H9 (cell line): ENCODE results near the gene LIN54. TPM values are rescaled to one million over a fixed set of nuclear protein-coding genes. Genes with fewer than 3 reads are reported as not detected.

Experiments
- DNase-seq: peaks from one replicate; pipeline ENCODE4 v3.0.0-alpha.2; 2017
- H2AFZ ChIP-seq: one replicate; pipeline ENCODE4 v1.6.1; 2013; ENCODE audit warnings: mild to moderate bottlenecking, low read length, control low read depth, moderate library complexity
- H2AK5ac ChIP-seq: 2 replicates; pipeline ENCODE4 v1.6.1; 2013; ENCODE audit warnings: low read length, control low read depth, mixed read lengths; ENCODE audit not compliant: insufficient read length
- H2BK120ac ChIP-seq: one replicate; pipeline ENCODE4 v1.6.1; 2013; ENCODE audit warnings: low read depth, mild to moderate bottlenecking, low read length, control low read depth, inconsistent platforms; ENCODE audit not compliant: poor library complexity, severe bottlenecking
- H2BK12ac ChIP-seq: 2 replicates; pipeline ENCODE4 v1.6.1; 2013; ENCODE audit warnings: low read length, control low read depth, mixed read lengths, low read depth; ENCODE audit not compliant: insufficient read length
- H2BK15ac ChIP-seq: 2 replicates; pipeline ENCODE4 v1.6.1; 2013; ENCODE audit warnings: low read depth, low read length, control low read depth
- H2BK20ac ChIP-seq: one replicate; pipeline ENCODE4 v1.6.1; 2013; ENCODE audit warnings: low read depth, mild to moderate bottlenecking, low read length, control low read depth, inconsistent platforms; ENCODE audit not compliant: poor library complexity, severe bottlenecking
- H2BK5ac ChIP-seq: 2 replicates; pipeline ENCODE4 v1.6.1; 2013; ENCODE audit warnings: low read length, control low read depth, mixed read lengths; ENCODE audit not compliant: insufficient read length
- H3K14ac ChIP-seq: 2 replicates; pipeline ENCODE4 v1.6.1; 2013; ENCODE audit warnings: low read length, control low read depth; ENCODE audit not compliant: insufficient read depth
- H3K18ac ChIP-seq: 2 replicates; pipeline ENCODE4 v1.6.1; 2013; ENCODE audit warnings: low read depth, mild to moderate bottlenecking, mixed read lengths, low read length, control low read depth; ENCODE audit not compliant: insufficient read length
- H3K23ac ChIP-seq: 2 replicates; pipeline ENCODE4 v1.6.1; 2013; ENCODE audit warnings: low read length, control low read depth, mixed read lengths, low read depth; ENCODE audit not compliant: insufficient read length
- H3K23me2 ChIP-seq: 2 replicates; pipeline ENCODE4 v1.6.1; 2013; ENCODE audit warnings: low read depth, mild to moderate bottlenecking, mixed read lengths, low read length, control low read depth; ENCODE audit not compliant: insufficient read length, poor library complexity, severe bottlenecking
- H3K27ac ChIP-seq: 2 replicates; pipeline ENCODE4 v1.5.1; 2013; ENCODE audit warnings: low read length, control low read depth, mixed read lengths, low read depth; ENCODE audit not compliant: insufficient read length
- H3K27me3 ChIP-seq: 2 replicates; pipeline ENCODE4 v1.6.1; 2013; ENCODE audit warnings: low read length, control low read depth, inconsistent platforms; ENCODE audit not compliant: insufficient read depth
- H3K4ac ChIP-seq: 2 replicates; pipeline ENCODE4 v1.6.1; 2013; ENCODE audit warnings: low read depth, mild to moderate bottlenecking, control low read depth, inconsistent platforms, low read length, moderate library complexity
- H3K4me1 ChIP-seq: 2 replicates; pipeline ENCODE4 v1.6.1; 2013; ENCODE audit warnings: low read length, control low read depth, inconsistent platforms; ENCODE audit not compliant: insufficient read depth
- H3K4me2 ChIP-seq: 2 replicates; pipeline ENCODE4 v1.6.1; 2013; ENCODE audit warnings: low read length, control low read depth, mixed read lengths; ENCODE audit not compliant: insufficient read length, insufficient read depth
- H3K56ac ChIP-seq: 2 replicates; pipeline ENCODE4 v1.6.1; 2013; ENCODE audit warnings: low read depth, mild to moderate bottlenecking, mixed read lengths, low read length, control low read depth; ENCODE audit not compliant: insufficient read length
- H3K79me1 ChIP-seq: 2 replicates; pipeline ENCODE4 v1.6.1; 2013; ENCODE audit warnings: low read depth, mild to moderate bottlenecking, moderate library complexity, low read length, control low read depth, inconsistent platforms; ENCODE audit not compliant: insufficient read depth, poor library complexity, severe bottlenecking
- H3K79me2 ChIP-seq: 2 replicates; pipeline ENCODE4 v1.6.1; 2013; ENCODE audit warnings: low read length, control low read depth, inconsistent platforms; ENCODE audit not compliant: insufficient read depth
- H3K9ac ChIP-seq: 2 replicates; pipeline ENCODE4 v1.6.1; 2013; ENCODE audit warnings: low read length, control low read depth, mixed read lengths; ENCODE audit not compliant: insufficient read length; ENCODE audit errors: extremely low read depth
- H3K9me3 ChIP-seq: one replicate; pipeline ENCODE4 v1.6.1; 2013; ENCODE audit warnings: low read depth, low read length, inconsistent platforms; ENCODE audit not compliant: control insufficient read depth
- H3T11ph ChIP-seq: one replicate; pipeline ENCODE4 v1.6.1; 2013; ENCODE audit warnings: mild to moderate bottlenecking, low read length, control low read depth, inconsistent platforms
- H4K20me1 ChIP-seq: one replicate; pipeline ENCODE4 v1.6.1; 2013; ENCODE audit not compliant: control insufficient read depth, insufficient read length, insufficient read depth
- H4K5ac ChIP-seq: 2 replicates; pipeline ENCODE4 v1.6.1; 2013; ENCODE audit warnings: low read depth, mild to moderate bottlenecking, mixed read lengths, low read length, control low read depth; ENCODE audit not compliant: insufficient read length
- H4K8ac ChIP-seq: replicated peaks from 2 replicates; pipeline ENCODE4 v1.6.1; 2013; ENCODE audit warnings: low read length, control low read depth, mixed read lengths, low read depth; ENCODE audit not compliant: insufficient read length
- H4K91ac ChIP-seq: 2 replicates; pipeline ENCODE4 v1.6.1; 2013; ENCODE audit warnings: low read depth, mild to moderate bottlenecking, moderate library complexity, mixed read lengths, low read length, control low read depth; ENCODE audit not compliant: insufficient read length
- H3K27ac Mint-ChIP-seq, 3 experiments: 2 replicates in 2 of 3; 3 replicates in 1 of 3; pipeline ENCODE4 v1.8.0; 2020 to 2021; ENCODE audit warnings: mixed read lengths in 3 of 3, mild to moderate bottlenecking in 1 of 3, moderate library complexity in 1 of 3
- H3K27me3 Mint-ChIP-seq: 2 replicates; pipeline ENCODE4 v1.8.0; 2021; ENCODE audit warnings: low read depth, mild to moderate bottlenecking, moderate library complexity, mixed read lengths
- H3K36me3 Mint-ChIP-seq, 3 experiments: 2 replicates in 2 of 3; 3 replicates in 1 of 3; pipeline ENCODE4 v1.8.0; 2020 to 2021; ENCODE audit warnings: low read depth in 3 of 3, mixed read lengths in 3 of 3; ENCODE audit not compliant: insufficient read depth in 1 of 3
- H3K4me1 Mint-ChIP-seq, 2 experiments: 2 replicates each; pipeline ENCODE4 v1.8.0; 2020; ENCODE audit warnings: mixed read lengths in 2 of 2
- H3K4me3 Mint-ChIP-seq, 2 experiments: 2 replicates in 1 of 2; 3 replicates in 1 of 2; pipeline ENCODE4 v1.8.0; 2020 to 2021; ENCODE audit warnings: mild to moderate bottlenecking in 2 of 2, mixed read lengths in 2 of 2, moderate library complexity in 1 of 2
- H3K9me3 Mint-ChIP-seq, 2 experiments: 2 replicates in 1 of 2; 3 replicates in 1 of 2; pipeline ENCODE4 v1.8.0; 2020; ENCODE audit warnings: mild to moderate bottlenecking in 2 of 2, mixed read lengths in 2 of 2, moderate library complexity in 1 of 2
- WGBS: extraction: QIAGEN DNeasy Blood & Tissue Kit; methylation state at CpG from one replicate; pipeline ENCODE4 v1.1.7; 2013; ENCODE audit warnings: missing lambda C conversion rate, low lambda C conversion rate, mixed read lengths; ENCODE audit not compliant: insufficient read length; ENCODE audit errors: extremely low coverage; 5-methylcytosine and 5-hydroxymethylcytosine counted together
- total RNA-seq: library from RNA; stranded (reverse); gene quantifications from 2 replicates; pipeline ENCODE4 v1.2.1, GENCODE V29; 2021
- TF ChIP-seq, protein P1 (sequence below): fragments of 200-600 bp; sonication (generic); conservative IDR thresholded peaks from 3 replicates; pipeline ENCODE4 v1.8.0; 2021; ENCODE audit warnings: antibody characterized with exemption, mild to moderate bottlenecking

Gene LIN54
- total RNA-seq, 1 experiment from 2014 or later, result 16.3 TPM

DNA sequence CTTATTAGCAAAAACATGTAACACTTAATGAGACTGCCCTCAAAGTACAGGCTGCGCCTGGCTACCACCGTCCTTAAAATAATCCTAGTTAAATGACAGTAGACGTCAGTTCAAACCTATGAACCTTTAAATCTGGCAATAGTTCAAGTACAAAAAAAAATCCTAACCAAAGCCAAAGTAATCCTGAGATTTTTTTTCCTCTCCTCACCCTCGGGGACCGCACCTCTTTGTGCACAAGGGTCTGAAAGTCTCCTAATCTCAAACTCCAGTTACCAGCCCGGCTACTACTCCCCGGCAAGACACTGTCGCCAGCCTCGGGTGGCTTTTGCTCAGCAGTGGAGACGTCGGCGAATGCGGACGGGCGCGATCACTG is 120.1 kb downstream of the LIN54 start:
- Histone ChIP-seq H3T11ph (no peak overlapping the region), H3K27me3 (no peaks in the 10 kb centered on the region), H3K23me2 (peaks cover 6% of the 10 kb centered on the region), H2BK120ac (no peak overlapping the region), H3K18ac (peak overlapping the region; percentile 96), H3K14ac (peak overlapping the region; percentile 97), H4K20me1 (no peaks in the 10 kb centered on the region), H3K4ac (no peak overlapping the region), H2BK12ac (no peak overlapping the region), H2AK5ac (no peak overlapping the region), H2BK5ac (no peak overlapping the region), H2BK15ac (no peak overlapping the region), H3K27ac (peak overlapping the region; percentile 41), H4K91ac (no peak overlapping the region), H3K79me2 (peaks cover 16% of the 10 kb centered on the region; the same call in 1 of the 2 replicates), H3K9ac (peak overlapping the region; percentile 87), H2BK20ac (no peak overlapping the region), H2AFZ (no peak overlapping the region), H3K79me1 (peaks cover 3% of the 10 kb centered on the region), H3K4me2 (peak overlapping the region; percentile 86), H4K5ac (no peak overlapping the region), H3K56ac (no peak overlapping the region), H3K4me1 (no peaks in the 10 kb centered on the region; the same call in 1 of the 2 replicates), H3K23ac (no peak overlapping the region), H3K9me3 (no peaks in the 10 kb centered on the region), H4K8ac (no peak overlapping the region)
- no peaks in the 10 kb centered on the region for H3K27me3 Mint-ChIP-seq
- H3K4me3 Mint-ChIP-seq, result peak overlapping the region; percentile 90 to 95
- H3K27ac Mint-ChIP-seq, result peak overlapping the region; percentile 95 to 99 (median 96)
- no peak for DNase-seq
- H3K4me1 Mint-ChIP-seq, result peaks cover 9 to 29% of the 10 kb centered on the region in 2 experiments
- H3K36me3 Mint-ChIP-seq, result peaks cover 9 to 22% (median 15%) of the 10 kb centered on the region in 3 experiments; a peak in 6 of 7 replicates
- no peaks in the 10 kb centered on the region for H3K9me3 Mint-ChIP-seq
- no CpG with 5 or more reads among the region's 16 CpGs for WGBS
- TF ChIP-seq, protein P1, sequence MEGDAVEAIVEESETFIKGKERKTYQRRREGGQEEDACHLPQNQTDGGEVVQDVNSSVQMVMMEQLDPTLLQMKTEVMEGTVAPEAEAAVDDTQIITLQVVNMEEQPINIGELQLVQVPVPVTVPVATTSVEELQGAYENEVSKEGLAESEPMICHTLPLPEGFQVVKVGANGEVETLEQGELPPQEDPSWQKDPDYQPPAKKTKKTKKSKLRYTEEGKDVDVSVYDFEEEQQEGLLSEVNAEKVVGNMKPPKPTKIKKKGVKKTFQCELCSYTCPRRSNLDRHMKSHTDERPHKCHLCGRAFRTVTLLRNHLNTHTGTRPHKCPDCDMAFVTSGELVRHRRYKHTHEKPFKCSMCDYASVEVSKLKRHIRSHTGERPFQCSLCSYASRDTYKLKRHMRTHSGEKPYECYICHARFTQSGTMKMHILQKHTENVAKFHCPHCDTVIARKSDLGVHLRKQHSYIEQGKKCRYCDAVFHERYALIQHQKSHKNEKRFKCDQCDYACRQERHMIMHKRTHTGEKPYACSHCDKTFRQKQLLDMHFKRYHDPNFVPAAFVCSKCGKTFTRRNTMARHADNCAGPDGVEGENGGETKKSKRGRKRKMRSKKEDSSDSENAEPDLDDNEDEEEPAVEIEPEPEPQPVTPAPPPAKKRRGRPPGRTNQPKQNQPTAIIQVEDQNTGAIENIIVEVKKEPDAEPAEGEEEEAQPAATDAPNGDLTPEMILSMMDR, result no peak
